NCI-H2107 treated with DMSO at 0.1 percent for 48 hours (cell line): ENCODE results near the gene PDE4B.
"Not testable (repeated sequence)": the region's sequence is repeated elsewhere in the genome, so short reads cannot be mapped to it uniquely, and the experiment has no call there.

Source experiments
- DNase-seq: peaks from one replicate; lab custom pipeline; 2025; ENCODE audit not compliant: unreplicated experiment; lab: John Stamatoyannopoulos, UW

PDE4B gene

GRCh38 chr1:65949230-65949626, 156.5 kb downstream of the PDE4B start:
- no peak for DNase-seq

GRCh38 chr1:65949933-65950332, 157.2 kb downstream of the PDE4B start:
- no peak for DNase-seq

GRCh38 chr1:65952696-65953095, 160.0 kb downstream of the PDE4B start:
- no peak for DNase-seq

GRCh38 chr1:65953170-65953569, 160.5 kb downstream of the PDE4B start:
- DNase-seq: no peak

- DNase-seq: no peak
These were observed 162.4 kb downstream of the PDE4B start for GRCh38 chr1:65955071-65955470.

GRCh38 chr1:65955503-65955902, 162.8 kb downstream of the PDE4B start:
- DNase-seq: no peak

- peak; percentile 20 for DNase-seq
These were observed 166.1 kb downstream of the PDE4B start for GRCh38 chr1:65958561-65959350.

GRCh38 chr1:65959896-65960567, 167.3 kb downstream of the PDE4B start:
- DNase-seq: no peak

GRCh38 chr1:65963156-65963888, 170.6 kb downstream of the PDE4B start:
- no peak for DNase-seq

- DNase-seq: no peak
These were observed 171.4 kb downstream of the PDE4B start for GRCh38 chr1:65964123-65964522.

- DNase-seq: no peak
These were observed 172.7 kb downstream of the PDE4B start for GRCh38 chr1:65965112-65965996.

GRCh38 chr1:65967492-65967891, 174.8 kb downstream of the PDE4B start:
- DNase-seq: not testable (repeated sequence)

- no peak for DNase-seq
These were observed 178.9 kb downstream of the PDE4B start for GRCh38 chr1:65971547-65971946.

GRCh38 chr1:65975708-65976107, 183.0 kb downstream of the PDE4B start:
- DNase-seq: no peak

GRCh38 chr1:65979136-65980044, 186.7 kb downstream of the PDE4B start:
- DNase-seq: no peak

- no peak for DNase-seq
These were observed 187.5 kb downstream of the PDE4B start for GRCh38 chr1:65980237-65980636.

GRCh38 chr1:65983500-65983899, 190.8 kb downstream of the PDE4B start:
- no peak for DNase-seq

GRCh38 chr1:65985393-65986066, 192.8 kb downstream of the PDE4B start:
- no peak for DNase-seq

GRCh38 chr1:65986146-65986545, 193.5 kb downstream of the PDE4B start:
- DNase-seq: no peak
